Measurements from ENCODE around the gene CARS1. TPM values are rescaled to one million over a fixed set of nuclear protein-coding genes. Genes with fewer than 3 reads are reported as not detected.

The CARS1 gene
- total and polyA plus RNA-seq, 2 of the 8 experiments (the other 6 are each of a cell fraction or from before 2014, with no cell fraction given): 44.1 to 100 TPM

GRCh38 chr11:3086114-3086513, 28.9 kb upstream of the CARS1 start:
- Histone ChIP-seq H3K18ac (ENCODE audit: extremely low read depth, low read length) (no peak overlapping the region), H3K4me3 (ENCODE audit: extremely low read depth in 1 of 4, insufficient read depth in 2 of 4, low read depth in 3 of 4, low read length in 4 of 4) (no peak overlapping the region), H4K20me1 (replicated peaks in 1 of 2; ENCODE audit: control insufficient read depth in 1 of 2, insufficient read depth in 2 of 2, low read length in 2 of 2) (peaks cover 0 to 2% of the 10 kb centered on the region in 2 experiments), H2BK20ac (ENCODE audit: low read length) (no peak overlapping the region), H2BK15ac (ENCODE audit: low read length) (no peak overlapping the region), H3K23me2 (ENCODE audit: low read depth, low read length) (no peaks in the 10 kb centered on the region), H3K9me3 (ENCODE audit: insufficient read depth in 2 of 2, low read depth in 1 of 2, low read length in 1 of 2) (no peaks in the 10 kb centered on the region), H3K23ac (ENCODE audit: insufficient read length) (no peak overlapping the region), H3K27me3 (replicated peaks in 1 of 4; ENCODE audit: control insufficient read depth in 3 of 4, extremely low read depth in 1 of 4, insufficient read depth in 3 of 4, low read length in 3 of 4) (no peaks in the 10 kb centered on the region), H4K8ac (ENCODE audit: extremely low read depth, insufficient read depth, low read length) (peak overlapping the region; percentile 68; the same call in 1 of the 2 replicates), H3K4ac (replicated peaks; ENCODE audit: insufficient read length, low read depth, low read length) (no peak overlapping the region), H3K4me1 (replicated peaks in 1 of 4; ENCODE audit: control insufficient read depth in 3 of 4, insufficient read depth in 4 of 4, low read length in 3 of 4) (no peaks in the 10 kb centered on the region), H2BK120ac (replicated peaks; ENCODE audit: low read depth, low read length) (no peak overlapping the region), H2AFZ (ENCODE audit: low read length) (no peak overlapping the region), H2BK12ac (ENCODE audit: low read depth, low read length) (no peak overlapping the region), H4K91ac (replicated peaks; ENCODE audit: insufficient read length, low read length) (no peak overlapping the region), H2AK5ac (ENCODE audit: low read depth, low read length) (no peak overlapping the region), H3K56ac (replicated peaks; ENCODE audit: insufficient read length, low read depth, low read length) (no peak overlapping the region), H3K27ac (ENCODE audit: low read depth, low read length) (no peak overlapping the region), H3K79me1 (ENCODE audit: low read depth, low read length) (no peaks in the 10 kb centered on the region), H4K5ac (ENCODE audit: insufficient read length, low read depth, low read length) (no peak overlapping the region), H3K4me2 (ENCODE audit: insufficient read depth in 1 of 2, low read depth in 2 of 2, low read length in 2 of 2) (no peak overlapping the region), H2BK5ac (ENCODE audit: low read depth, low read length) (no peak overlapping the region), H3K14ac (ENCODE audit: insufficient read length) (no peak overlapping the region), H3K79me2 (ENCODE audit: control insufficient read depth in 1 of 2, insufficient read depth in 2 of 2, low read length in 2 of 2) (no peaks in the 10 kb centered on the region), H3K9ac (replicated peaks in 1 of 4; ENCODE audit: extremely low read depth in 1 of 4, low read depth in 3 of 4, low read length in 3 of 4) (no peak overlapping the region), H3K36me3 (ENCODE audit: control insufficient read depth in 2 of 4, insufficient read depth in 4 of 4, low read length in 3 of 4) (no peaks in the 10 kb centered on the region)
- FAIRE-seq (no peak), DNase-seq (ENCODE audit: low read depth in 1 of 2, low spot score in 2 of 2) (no peak)
- CTCF ChIA-PET (ENCODE audit: partially characterized antibody): interaction anchor here (1.1 to 13.7 kb wide), 5 partner anchors 16 to 131 kb away, joined by 3 to 434 read pairs (median 4); no protein-coding TSS in a partner anchor
- WGBS, 2 experiments (ENCODE audit: extremely low coverage in 1 of 2, insufficient coverage in 1 of 2, insufficient read length in 1 of 2, insufficient replicate concordance in 2 of 2, low coverage in 1 of 2, low lambda C conversion rate in 2 of 2, missing lambda C conversion rate in 1 of 2): 82% methylated on average over 8 of the region's 8 CpGs; no CpG with 5 or more reads in 1 of the 2 experiments
- POLR2A ChIA-PET (ENCODE audit: partially characterized antibody): interaction anchor here (0.5 to 1.7 kb wide), 5 partner anchors 26 to 113 kb away, joined by 3 to 4 read pairs (median 3); partner anchors contain the start of gene CARS1
- TF ChIP-seq EP300 (IDR thresholded peaks at IDR 0.05; ENCODE audit: borderline replicate concordance in 1 of 2, low read depth in 2 of 2, low read length in 2 of 2): no peak
- no peak for TF ChIP-seq SP1 (IDR thresholded peaks at IDR 0.05; ENCODE audit: low read depth, low read length)
- no peak for TF ChIP-seq HDAC6 (IDR thresholded peaks at IDR 0.05; ENCODE audit: low read depth, low read length)
- no peak for TF ChIP-seq TBP (IDR thresholded peaks at IDR 0.05; ENCODE audit: low read depth, low read length)
- no peak for TF ChIP-seq CREB1 (IDR thresholded peaks at IDR 0.05)
- no peak for TF ChIP-seq SIRT6 (IDR thresholded peaks at IDR 0.05; ENCODE audit: low read length)
- TF ChIP-seq ASH2L (IDR thresholded peaks at IDR 0.05; ENCODE audit: low read length): no peak
- no peak for TF ChIP-seq GABPA (IDR thresholded peaks at IDR 0.05; ENCODE audit: borderline replicate concordance, insufficient read depth, low read length)
- no peak for TF ChIP-seq JUN (IDR thresholded peaks at IDR 0.05; ENCODE audit: low read depth, low read length)
- no peak for TF ChIP-seq RFX5 (IDR thresholded peaks at IDR 0.05; ENCODE audit: borderline replicate concordance, low read depth, low read length)
- no peak for TF ChIP-seq POLR2AphosphoS5 (IDR thresholded peaks at IDR 0.05; ENCODE audit: low read depth, low read length)
- no peak for TF ChIP-seq TEAD4 (IDR thresholded peaks at IDR 0.05; ENCODE audit: low read depth, low read length)
